HEK293 (cell line): ENCODE results near the gene SUPT5H.

ENCODE experiments used
- AEBP2 ChIP-seq: fragments of 450-650 bp; formaldehyde crosslinking; IDR thresholded peaks from 2 replicates; pipeline ENCODE4 v1.5.1; 2016; ENCODE audit warnings: missing biosample characterization, missing genetic modification characterization, borderline replicate concordance
- CTCF ChIP-seq: fragments of 450-650 bp; formaldehyde crosslinking; IDR thresholded peaks from 2 replicates; pipeline ENCODE4 v1.5.1; 2016; ENCODE audit warnings: missing biosample characterization, missing genetic modification characterization
- GLIS1 ChIP-seq: fragments of 450-650 bp; formaldehyde crosslinking; IDR thresholded peaks from 2 replicates; pipeline ENCODE4 v1.5.1; 2016; ENCODE audit warnings: missing biosample characterization, missing genetic modification characterization
- HOXA7 ChIP-seq: sonication (generic); formaldehyde crosslinking; IDR thresholded peaks from 2 replicates; pipeline ENCODE4 v1.8.1; 2022; ENCODE audit warnings: missing genetic modification reagents, borderline replicate concordance
- HOXC10 ChIP-seq: sonication (generic); formaldehyde crosslinking; IDR thresholded peaks from 2 replicates; pipeline ENCODE4 v1.8.1; 2023; ENCODE audit warnings: mild to moderate bottlenecking, missing genetic modification reagents
- KLF1 ChIP-seq: fragments of 450-650 bp; formaldehyde crosslinking; IDR thresholded peaks from 2 replicates; pipeline ENCODE4 v1.5.1; 2016; ENCODE audit warnings: missing biosample characterization, missing genetic modification characterization
- KLF17 ChIP-seq: fragments of 450-650 bp; formaldehyde crosslinking; IDR thresholded peaks from 2 replicates; pipeline ENCODE4 v1.5.1; 2016; ENCODE audit warnings: missing biosample characterization, missing genetic modification characterization
- KLF7 ChIP-seq: fragments of 450-650 bp; formaldehyde crosslinking; IDR thresholded peaks from 2 replicates; pipeline ENCODE4 v1.5.1; 2016; ENCODE audit warnings: missing biosample characterization, missing genetic modification characterization, borderline replicate concordance
- RBAK ChIP-seq: fragments of 450-650 bp; formaldehyde crosslinking; IDR thresholded peaks from 2 replicates; pipeline ENCODE4 v1.5.1; 2016; ENCODE audit warnings: missing biosample characterization, missing genetic modification characterization
- SP3 ChIP-seq: fragments of 450-650 bp; formaldehyde crosslinking; IDR thresholded peaks from 2 replicates; pipeline ENCODE4 v1.5.1; 2016; ENCODE audit warnings: missing biosample characterization, missing genetic modification characterization
- YY2 ChIP-seq: fragments of 450-650 bp; formaldehyde crosslinking; IDR thresholded peaks from 2 replicates; pipeline ENCODE4 v1.5.1; 2016; ENCODE audit warnings: missing biosample characterization, missing genetic modification characterization
- ZBTB1 ChIP-seq: fragments of 450-650 bp; formaldehyde crosslinking; IDR thresholded peaks from 2 replicates; pipeline ENCODE4 v1.5.1; 2016; ENCODE audit warnings: missing biosample characterization, missing genetic modification characterization
- ZBTB10 ChIP-seq: fragments of 450-650 bp; formaldehyde crosslinking; IDR thresholded peaks from 2 replicates; pipeline ENCODE4 v1.5.1; 2016; ENCODE audit warnings: missing biosample characterization, missing genetic modification characterization
- ZBTB49 ChIP-seq: fragments of 450-650 bp; formaldehyde crosslinking; IDR thresholded peaks from 2 replicates; pipeline ENCODE4 v1.5.1; 2016; ENCODE audit warnings: missing biosample characterization, missing genetic modification characterization, low read depth
- ZFP69B ChIP-seq: fragments of 450-650 bp; formaldehyde crosslinking; IDR thresholded peaks from 2 replicates; pipeline ENCODE4 v1.5.1; 2016; ENCODE audit warnings: missing biosample characterization, missing genetic modification characterization
- ZNF175 ChIP-seq: fragments of 450-650 bp; formaldehyde crosslinking; IDR thresholded peaks from 2 replicates; pipeline ENCODE4 v1.5.1; 2016; ENCODE audit warnings: missing biosample characterization, missing genetic modification characterization
- ZNF221 ChIP-seq: fragments of 450-650 bp; formaldehyde crosslinking; IDR thresholded peaks from 2 replicates; pipeline ENCODE4 v1.5.1; 2017; ENCODE audit warnings: missing biosample characterization, missing genetic modification characterization, borderline replicate concordance
- ZNF266 ChIP-seq: fragments of 450-650 bp; formaldehyde crosslinking; IDR thresholded peaks from 2 replicates; pipeline ENCODE4 v1.5.1; 2016; ENCODE audit warnings: missing biosample characterization, missing genetic modification characterization, low read depth
- ZNF274 ChIP-seq, 2 experiments: fragments of 200-500 bp in 1 of 2; fragments of 450-650 bp in 1 of 2; sonication (Bioruptor generic) in 1 of 2; formaldehyde crosslinking in 1 of 2; IDR thresholded peaks; 2 replicates each; pipeline versions ENCODE4 v1.5.1 to v1.6.1; 2014 to 2016; ENCODE audit warnings: borderline replicate concordance in 1 of 2, inconsistent platforms in 1 of 2, low read length in 1 of 2, missing biosample characterization in 1 of 2, missing genetic modification characterization in 1 of 2
- ZNF302 ChIP-seq: fragments of 450-650 bp; formaldehyde crosslinking; IDR thresholded peaks from 2 replicates; pipeline ENCODE4 v1.5.1; 2016; ENCODE audit warnings: missing biosample characterization, missing genetic modification characterization, low read depth
- ZNF404 ChIP-seq: fragments of 450-650 bp; formaldehyde crosslinking; IDR thresholded peaks from 2 replicates; pipeline ENCODE4 v1.5.1; 2017; ENCODE audit warnings: missing biosample characterization, missing genetic modification characterization
- ZNF426 ChIP-seq: fragments of 450-650 bp; formaldehyde crosslinking; IDR thresholded peaks from 2 replicates; pipeline ENCODE4 v1.5.1; 2017; ENCODE audit warnings: missing biosample characterization, missing genetic modification characterization, mild to moderate bottlenecking, inconsistent platforms, moderate library complexity
- ZNF510 ChIP-seq: fragments of 450-650 bp; formaldehyde crosslinking; IDR thresholded peaks from 2 replicates; pipeline ENCODE4 v1.5.1; 2018; ENCODE audit warnings: mild to moderate bottlenecking, missing genetic modification characterization, missing biosample characterization; ENCODE audit not compliant: insufficient replicate concordance
- ZNF621 ChIP-seq: fragments of 450-650 bp; formaldehyde crosslinking; IDR thresholded peaks from 2 replicates; pipeline ENCODE4 v1.5.1; 2017; ENCODE audit warnings: missing biosample characterization, missing genetic modification characterization
- ZNF639 ChIP-seq: fragments of 450-650 bp; formaldehyde crosslinking; IDR thresholded peaks from 2 replicates; pipeline ENCODE4 v1.5.1; 2016; ENCODE audit warnings: missing biosample characterization, missing genetic modification characterization
- ZNF707 ChIP-seq: fragments of 450-650 bp; formaldehyde crosslinking; IDR thresholded peaks from 2 replicates; pipeline ENCODE4 v1.5.1; 2016; ENCODE audit warnings: missing biosample characterization, missing genetic modification characterization
- ZNF830 ChIP-seq: fragments of 450-650 bp; IDR thresholded peaks from 2 replicates; pipeline ENCODE4 v1.5.0; 2018; ENCODE audit warnings: missing biosample characterization, missing genetic modification characterization, low read depth, mild to moderate bottlenecking, moderate library complexity
- ZSCAN23 ChIP-seq: fragments of 450-650 bp; formaldehyde crosslinking; IDR thresholded peaks from 2 replicates; pipeline ENCODE4 v1.5.1; 2016; ENCODE audit warnings: missing biosample characterization, missing genetic modification characterization

The SUPT5H gene

GRCh38 chr19:39410017-39410830 lies 35.2 kb upstream of the SUPT5H start (continued):
- TF ChIP-seq HOXC10 (CRISPR knock-in tag) (no peak), ZNF274 (IDR thresholded peaks at IDR 0.05; ENCODE audit: low read length) (no peak), ZNF274 (tag by site-specific recombination; IDR thresholded peaks at IDR 0.05; ENCODE audit: borderline replicate concordance) (no peak), CTCF (tag by site-specific recombination) (no peak), SP3 (tag by site-specific recombination) (peak; percentile 91), ZBTB1 (tag by site-specific recombination) (0 out of 2 replicates have a peak, but pooled peaks have one; percentile 30), RBAK (tag by site-specific recombination) (peak; percentile 73; the same call in 1 of the 2 replicates), KLF1 (peak; percentile 98), ZNF221 (0 out of 2 replicates have a peak, but pooled peaks have one; percentile 77), ZBTB10 (peak; percentile 64; the same call in 1 of the 2 replicates), ZNF707 (tag by site-specific recombination) (peak; percentile 49; the same call in 1 of the 2 replicates), ZNF621 (tag by site-specific recombination) (no peak; the same call in 1 of the 2 replicates), ZFP69B (peak; percentile 88), ZNF266 (peak; percentile 24), ZNF175 (tag by site-specific recombination) (no peak), ZNF426 (tag by site-specific recombination) (no peak), KLF7 (tag by site-specific recombination) (peak; percentile 100), ZBTB49 (tag by site-specific recombination) (no peak), ZSCAN23 (tag by site-specific recombination) (peak; percentile 92), GLIS1 (tag by site-specific recombination) (peak; percentile 44; the same call in 1 of the 2 replicates), KLF17 (tag by site-specific recombination) (peak; percentile 97), ZNF404 (no peak), ZNF302 (tag by site-specific recombination) (0 out of 2 replicates have a peak, but pooled peaks have one; percentile 61), ZNF510 (tag by site-specific recombination) (no peak), ZNF639 (tag by site-specific recombination) (peak; percentile 87), YY2 (tag by site-specific recombination) (peak; percentile 74; the same call in 1 of the 2 replicates), HOXA7 (CRISPR knock-in tag) (no peak), AEBP2 (tag by site-specific recombination) (no peak), ZNF830 (tag by site-specific recombination) (no peak)
